Activated naive CD4-positive, alpha-beta T cell treated with anti-CD3 and anti-CD28 coated beads, Interleukin-2, amount 50 U/mL, for 24 hours (primary cell): ENCODE results near the gene TRIM40.
"Not testable (repeated sequence)": the region's sequence is repeated elsewhere in the genome, so short reads cannot be mapped to it uniquely, and the experiment has no call there.

Experiments
- H3K27ac Mint-ChIP-seq: one replicate; pipeline ENCODE4 v1.8.0; 2021; ENCODE audit warnings: mild to moderate bottlenecking, mixed read lengths
- H3K27me3 Mint-ChIP-seq: one replicate; pipeline ENCODE4 v1.8.0; 2021; ENCODE audit warnings: mixed read lengths
- H3K36me3 Mint-ChIP-seq: one replicate; pipeline ENCODE4 v1.8.0; 2021; ENCODE audit warnings: mixed read lengths
- H3K4me1 Mint-ChIP-seq: one replicate; pipeline ENCODE4 v1.8.0; 2021; ENCODE audit warnings: mixed read lengths
- H3K4me3 Mint-ChIP-seq: one replicate; pipeline ENCODE4 v1.8.0; 2021; ENCODE audit warnings: mild to moderate bottlenecking, mixed read lengths
- H3K9me3 Mint-ChIP-seq: one replicate; pipeline ENCODE4 v1.8.0; 2021; ENCODE audit warnings: mixed read lengths

TRIM40 gene

DNA sequence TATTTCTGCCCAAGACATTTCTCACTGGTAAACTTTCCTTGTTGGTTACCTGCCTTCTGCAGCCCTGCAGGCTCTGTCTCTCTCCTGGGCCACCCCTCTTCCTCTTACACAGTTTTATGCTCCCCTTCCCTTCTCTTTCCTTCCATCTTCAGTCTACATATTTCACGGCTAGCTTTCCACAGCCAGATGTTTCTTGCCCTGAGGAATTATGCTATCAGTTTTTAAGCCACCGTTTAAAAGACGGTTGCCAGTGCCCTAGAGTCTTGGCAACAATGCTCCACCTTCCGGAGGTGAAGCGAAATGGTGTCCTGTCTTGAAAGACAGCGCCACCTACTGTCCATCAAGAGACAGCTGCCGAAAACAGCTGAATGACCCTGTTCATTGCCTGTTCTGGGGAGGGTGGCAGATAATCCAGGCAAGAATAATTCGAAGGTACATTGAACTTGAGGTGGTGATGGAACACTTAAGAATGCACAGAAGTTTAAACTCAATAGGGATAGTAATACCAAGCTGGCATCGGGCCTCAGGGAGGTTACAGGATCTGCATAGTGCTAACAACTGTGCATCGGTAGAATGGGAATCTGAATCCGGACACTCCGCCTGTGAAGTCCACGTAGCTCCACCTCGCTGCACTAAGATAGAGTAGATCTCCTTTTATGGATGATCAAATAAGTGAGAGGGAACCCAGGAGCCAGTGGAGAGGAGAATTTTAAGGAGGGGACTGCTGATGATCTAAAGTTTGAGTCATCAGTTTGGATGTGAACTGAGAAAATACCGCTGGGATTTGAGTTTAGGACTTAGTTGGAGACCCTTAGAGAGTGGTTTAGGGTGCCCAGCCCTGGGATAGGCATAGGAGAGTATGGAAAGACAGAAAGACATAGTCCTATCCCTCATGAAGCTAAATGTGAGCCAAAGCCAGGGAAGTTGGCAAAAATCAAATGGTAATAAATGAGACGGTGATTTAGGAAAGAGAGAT is 4.8 kb upstream of the TRIM40 start:
- H3K27me3 Mint-ChIP-seq: peaks cover 45% of the 10 kb centered on the region
- H3K27ac Mint-ChIP-seq: no peak overlapping the region
- peaks cover 12% of the 10 kb centered on the region for H3K4me1 Mint-ChIP-seq
- H3K4me3 Mint-ChIP-seq: peak overlapping the region; percentile 20
- H3K36me3 Mint-ChIP-seq: no peaks in the 10 kb centered on the region
- H3K9me3 Mint-ChIP-seq: no peaks in the 10 kb centered on the region

DNA sequence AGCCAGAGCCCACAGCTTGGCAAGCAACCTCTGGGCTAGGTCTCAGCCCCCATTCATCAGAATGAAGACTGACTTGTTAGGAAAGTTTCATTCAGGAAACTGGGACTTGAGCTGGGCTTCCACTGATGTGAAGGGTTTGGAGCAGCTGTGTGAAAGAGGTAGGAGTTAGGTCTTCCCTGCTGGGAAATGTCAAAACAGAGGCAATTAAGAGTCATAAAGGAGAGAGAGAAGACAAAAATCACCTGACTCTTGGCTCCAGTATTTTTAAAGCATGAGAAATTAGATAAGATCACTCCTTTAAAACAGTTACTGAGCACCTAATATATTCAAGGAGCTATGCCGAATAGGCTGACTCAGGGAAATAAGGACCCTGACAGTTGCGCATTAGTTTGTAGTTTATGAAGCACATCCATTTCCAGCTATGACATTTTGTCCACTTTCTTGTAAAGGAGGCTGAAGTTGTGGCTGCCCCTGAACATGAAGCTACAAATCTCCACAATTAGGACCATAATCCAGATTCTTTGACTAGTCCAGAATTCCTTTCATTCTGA is 3.9 kb upstream of the TRIM40 start:
- no peaks in the 10 kb centered on the region for H3K36me3 Mint-ChIP-seq
- no peak overlapping the region for H3K4me3 Mint-ChIP-seq
- H3K27ac Mint-ChIP-seq: no peak overlapping the region
- peaks cover 43% of the 10 kb centered on the region for H3K27me3 Mint-ChIP-seq
- H3K9me3 Mint-ChIP-seq: no peaks in the 10 kb centered on the region
- H3K4me1 Mint-ChIP-seq: peaks cover 12% of the 10 kb centered on the region

DNA sequence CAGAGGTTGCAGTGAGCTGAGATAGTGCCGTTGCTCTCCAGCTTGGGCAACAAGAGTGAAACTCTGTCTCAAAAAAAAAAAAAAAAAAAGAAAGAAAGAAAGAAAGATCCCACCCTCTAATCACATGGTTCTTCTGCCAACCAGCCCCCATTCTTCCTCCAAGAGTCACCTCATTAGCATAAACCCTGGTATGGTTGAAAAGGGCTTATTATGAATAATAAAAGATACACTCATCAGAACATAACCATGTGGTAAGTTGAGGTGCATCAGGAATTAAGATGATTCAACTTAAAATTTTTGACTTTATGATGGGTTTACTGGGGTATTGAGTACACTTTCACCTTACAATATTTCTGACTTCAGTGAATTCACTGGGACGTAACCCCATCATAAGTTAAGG is 793 bp upstream of the TRIM40 start:
- H3K9me3 Mint-ChIP-seq: no peaks in the 10 kb centered on the region
- H3K27me3 Mint-ChIP-seq: peaks cover 25% of the 10 kb centered on the region
- no peak overlapping the region for H3K27ac Mint-ChIP-seq
- H3K4me3 Mint-ChIP-seq: no peak overlapping the region
- no peaks in the 10 kb centered on the region for H3K36me3 Mint-ChIP-seq
- H3K4me1 Mint-ChIP-seq: peaks cover 6% of the 10 kb centered on the region

GRCh38 chr6:30136570-30137286 is 788 bp downstream of the TRIM40 start:
- peaks cover 21% of the 10 kb centered on the region for H3K27me3 Mint-ChIP-seq
- no peak overlapping the region for H3K4me3 Mint-ChIP-seq
- H3K27ac Mint-ChIP-seq: no peak overlapping the region
- no peaks in the 10 kb centered on the region for H3K9me3 Mint-ChIP-seq
- no peaks in the 10 kb centered on the region for H3K36me3 Mint-ChIP-seq
- H3K4me1 Mint-ChIP-seq: no peaks in the 10 kb centered on the region

- peaks cover 19% of the 10 kb centered on the region for H3K27me3 Mint-ChIP-seq
Observed at GRCh38 chr6:30140240-30140639, 4.3 kb downstream of the TRIM40 start.

GRCh38 chr6:30142665-30143064 is 6.7 kb downstream of the TRIM40 start:
- Mint-ChIP-seq H3K4me1 (no peaks in the 10 kb centered on the region), H3K27ac (no peak overlapping the region), H3K36me3 (no peaks in the 10 kb centered on the region), H3K4me3 (no peak overlapping the region), H3K9me3 (no peaks in the 10 kb centered on the region), H3K27me3 (peaks cover 22% of the 10 kb centered on the region)

More at GRCh38 chr6:30140240-30140639, 4.3 kb downstream of the TRIM40 start:
- not testable (repeated sequence) for H3K9me3 Mint-ChIP-seq, H3K4me1 Mint-ChIP-seq, H3K4me3 Mint-ChIP-seq, H3K27ac Mint-ChIP-seq, H3K36me3 Mint-ChIP-seq

DNA sequence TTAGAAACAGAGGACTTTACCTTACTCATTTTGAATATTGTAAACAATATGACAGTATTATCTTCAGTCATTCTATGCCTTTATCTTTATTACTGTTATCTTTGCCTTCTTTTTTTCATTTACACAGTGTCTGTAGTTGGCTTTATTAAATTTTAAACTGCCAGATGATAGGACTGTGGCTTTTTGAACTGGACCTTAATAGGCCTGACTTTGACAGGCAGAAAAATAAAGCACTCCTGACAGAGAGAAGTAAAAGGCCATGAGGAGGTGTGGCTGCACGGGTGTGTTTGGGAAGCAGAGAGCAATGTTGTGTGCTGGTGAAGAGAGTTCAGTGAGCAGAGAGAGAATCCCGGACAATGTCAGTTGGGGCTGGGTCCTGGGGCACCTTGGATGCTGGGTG is 7.8 kb downstream of the TRIM40 start:
- Mint-ChIP-seq H3K27me3 (peaks cover 25% of the 10 kb centered on the region), H3K27ac (no peak overlapping the region)

GRCh38 chr6:30144811-30145210 is 8.9 kb downstream of the TRIM40 start:
- Mint-ChIP-seq H3K4me1 (no peaks in the 10 kb centered on the region), H3K4me3 (no peak overlapping the region), H3K27me3 (peaks cover 23% of the 10 kb centered on the region), H3K27ac (no peak overlapping the region), H3K36me3 (no peaks in the 10 kb centered on the region), H3K9me3 (no peaks in the 10 kb centered on the region)

More for the DNA sequence above, 7.8 kb downstream of the TRIM40 start:
- no peak overlapping the region for H3K4me3 Mint-ChIP-seq
- H3K4me1 Mint-ChIP-seq: no peaks in the 10 kb centered on the region
- H3K9me3 Mint-ChIP-seq: no peaks in the 10 kb centered on the region
- no peaks in the 10 kb centered on the region for H3K36me3 Mint-ChIP-seq

DNA sequence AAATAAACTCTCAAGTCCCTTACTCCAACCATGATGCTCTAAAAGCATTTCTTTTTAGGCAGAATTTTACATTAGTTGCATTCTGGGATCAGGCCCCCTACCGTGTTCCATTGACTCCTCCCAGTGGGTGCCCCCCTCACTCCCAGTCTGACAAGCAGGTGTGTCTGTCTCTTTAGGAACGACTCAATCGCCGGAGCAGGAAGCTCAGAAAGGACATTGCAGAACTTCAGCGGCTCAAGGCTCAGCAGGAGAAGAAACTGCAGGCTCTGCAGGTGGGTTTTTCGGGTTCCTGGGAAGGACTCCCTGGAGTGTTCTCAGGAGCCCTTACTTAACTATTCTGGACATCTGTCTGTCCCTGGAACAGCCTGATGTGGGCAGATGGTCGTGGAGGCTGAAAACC is 9.9 kb downstream of the TRIM40 start:
- H3K4me1 Mint-ChIP-seq: no peaks in the 10 kb centered on the region
- H3K4me3 Mint-ChIP-seq: no peak overlapping the region
- H3K36me3 Mint-ChIP-seq: no peaks in the 10 kb centered on the region
- no peak overlapping the region for H3K27ac Mint-ChIP-seq
- no peaks in the 10 kb centered on the region for H3K9me3 Mint-ChIP-seq
- peaks cover 22% of the 10 kb centered on the region for H3K27me3 Mint-ChIP-seq

GRCh38 chr6:30147096-30147495 is 11.2 kb downstream of the TRIM40 start:
- H3K9me3 Mint-ChIP-seq: no peaks in the 10 kb centered on the region
- no peak overlapping the region for H3K27ac Mint-ChIP-seq
- peaks cover 14% of the 10 kb centered on the region for H3K27me3 Mint-ChIP-seq
- H3K4me3 Mint-ChIP-seq: no peak overlapping the region
- H3K36me3 Mint-ChIP-seq: no peaks in the 10 kb centered on the region
- H3K4me1 Mint-ChIP-seq: peaks cover 4% of the 10 kb centered on the region

DNA sequence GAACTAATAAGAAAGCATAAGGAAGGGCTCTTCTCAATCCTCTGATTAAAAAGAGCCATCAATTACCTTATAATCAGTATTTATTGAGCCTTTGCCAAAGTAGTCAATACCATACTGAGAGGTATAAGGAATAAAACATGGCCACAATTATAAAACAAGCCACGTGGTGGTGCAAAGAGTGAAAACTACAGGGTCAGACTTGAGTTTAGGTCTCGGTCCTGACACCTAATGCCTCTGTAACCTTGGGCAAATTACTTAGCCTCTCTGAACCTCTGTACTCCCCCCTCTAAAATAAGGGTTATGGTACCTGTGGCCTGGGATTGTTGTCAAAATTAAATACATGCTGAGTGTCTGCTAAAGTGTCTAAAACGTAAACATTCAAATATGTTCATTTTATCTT is 13.3 kb downstream of the TRIM40 start:
- H3K4me1 Mint-ChIP-seq: peaks cover 4% of the 10 kb centered on the region
- no peaks in the 10 kb centered on the region for H3K36me3 Mint-ChIP-seq
- peaks cover 8% of the 10 kb centered on the region for H3K27me3 Mint-ChIP-seq
- no peak overlapping the region for H3K4me3 Mint-ChIP-seq
- H3K27ac Mint-ChIP-seq: no peak overlapping the region
- no peaks in the 10 kb centered on the region for H3K9me3 Mint-ChIP-seq

GRCh38 chr6:30149858-30150550 is 14.1 kb downstream of the TRIM40 start:
- peaks cover 9% of the 10 kb centered on the region for H3K27me3 Mint-ChIP-seq
- no peak overlapping the region for H3K27ac Mint-ChIP-seq
- H3K4me3 Mint-ChIP-seq: no peak overlapping the region

GRCh38 chr6:30150671-30151395 is 14.9 kb downstream of the TRIM40 start:
- H3K27ac Mint-ChIP-seq: peak overlapping the region; percentile 47
- no peaks in the 10 kb centered on the region for H3K36me3 Mint-ChIP-seq
- no peaks in the 10 kb centered on the region for H3K9me3 Mint-ChIP-seq
- H3K4me3 Mint-ChIP-seq: no peak overlapping the region
- H3K27me3 Mint-ChIP-seq: peaks cover 6% of the 10 kb centered on the region
- peaks cover 4% of the 10 kb centered on the region for H3K4me1 Mint-ChIP-seq

More at GRCh38 chr6:30149858-30150550, 14.1 kb downstream of the TRIM40 start:
- H3K9me3 Mint-ChIP-seq: no peaks in the 10 kb centered on the region
- H3K36me3 Mint-ChIP-seq: no peaks in the 10 kb centered on the region
- H3K4me1 Mint-ChIP-seq: peaks cover 4% of the 10 kb centered on the region

DNA sequence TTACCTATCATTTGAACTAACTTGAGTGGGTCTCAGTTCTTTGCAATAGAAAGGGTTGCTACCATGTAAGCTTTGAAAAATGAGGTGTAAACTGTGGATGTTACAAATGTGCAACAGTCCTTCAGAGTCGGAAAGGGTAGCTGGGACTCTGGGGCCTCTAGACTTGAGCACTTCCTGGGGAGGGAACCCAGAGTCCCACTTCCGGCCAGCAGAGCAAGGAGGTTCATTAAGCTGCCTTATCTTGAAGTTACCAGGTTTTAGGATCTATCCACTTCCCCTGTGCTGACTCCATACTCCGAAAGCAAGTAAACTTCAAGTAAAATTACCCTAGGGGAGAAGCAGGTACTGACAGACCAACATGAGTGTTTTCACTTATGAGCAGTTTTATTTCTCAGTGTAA is 15.6 kb downstream of the TRIM40 start:
- H3K36me3 Mint-ChIP-seq: no peaks in the 10 kb centered on the region
- no peaks in the 10 kb centered on the region for H3K9me3 Mint-ChIP-seq
- peaks cover 8% of the 10 kb centered on the region for H3K27me3 Mint-ChIP-seq
- no peak overlapping the region for H3K27ac Mint-ChIP-seq
- no peak overlapping the region for H3K4me3 Mint-ChIP-seq
- H3K4me1 Mint-ChIP-seq: peaks cover 4% of the 10 kb centered on the region
